Forelimb muscle (tissue), 1 donor: ENCODE measurements around the gene SLC25A44. TPM values are rescaled to one million over a fixed set of nuclear protein-coding genes. Genes with fewer than 3 reads are reported as not detected.
"Not testable (repeated sequence)": the region's sequence is repeated elsewhere in the genome, so short reads cannot be mapped to it uniquely, and the experiment has no call there.

ENCODE experiments used
- DNase-seq: peaks from one replicate; pipeline ENCODE4 v3.0.0-alpha.2; 2013; ENCODE audit warnings: low read depth
- polyA plus RNA-seq: library from polyadenylated mRNA; unstranded; fragments of 120-200 nt; gene quantifications from one replicate; pipeline ENCODE4 v1.2.1, GENCODE V29; 2013; ENCODE audit not compliant: insufficient read length

Gene SLC25A44
- polyA plus RNA-seq, 1 donor, result 10.8 TPM

GRCh38 chr1:156163712-156164111 is 30.2 kb upstream of the SLC25A44 start:
- no peak for DNase-seq

GRCh38 chr1:156164125-156164831 is 29.6 kb upstream of the SLC25A44 start:
- DNase-seq, result no peak

DNA sequence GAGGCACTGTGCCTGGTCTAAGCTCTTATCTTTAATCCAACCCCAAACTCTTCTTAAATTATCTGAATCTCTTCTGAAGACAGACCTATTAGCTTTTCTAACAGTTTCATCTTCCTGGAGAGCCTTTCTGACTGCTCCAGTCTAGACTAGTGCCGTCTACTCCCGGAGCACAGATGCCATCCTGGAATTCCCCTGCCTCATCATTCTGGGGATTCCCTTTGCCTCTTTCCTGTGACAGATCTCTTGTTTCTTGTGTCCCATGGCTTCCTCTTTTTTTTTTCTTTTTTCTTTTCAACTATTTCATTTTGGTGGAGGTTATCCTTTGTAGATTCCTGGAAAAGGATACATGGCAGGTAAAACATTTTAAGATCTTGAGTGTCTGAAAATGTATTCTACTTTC is 28.8 kb upstream of the SLC25A44 start:
- no peak for DNase-seq

GRCh38 chr1:156167536-156167935 is 26.4 kb upstream of the SLC25A44 start:
- no peak for DNase-seq

DNA sequence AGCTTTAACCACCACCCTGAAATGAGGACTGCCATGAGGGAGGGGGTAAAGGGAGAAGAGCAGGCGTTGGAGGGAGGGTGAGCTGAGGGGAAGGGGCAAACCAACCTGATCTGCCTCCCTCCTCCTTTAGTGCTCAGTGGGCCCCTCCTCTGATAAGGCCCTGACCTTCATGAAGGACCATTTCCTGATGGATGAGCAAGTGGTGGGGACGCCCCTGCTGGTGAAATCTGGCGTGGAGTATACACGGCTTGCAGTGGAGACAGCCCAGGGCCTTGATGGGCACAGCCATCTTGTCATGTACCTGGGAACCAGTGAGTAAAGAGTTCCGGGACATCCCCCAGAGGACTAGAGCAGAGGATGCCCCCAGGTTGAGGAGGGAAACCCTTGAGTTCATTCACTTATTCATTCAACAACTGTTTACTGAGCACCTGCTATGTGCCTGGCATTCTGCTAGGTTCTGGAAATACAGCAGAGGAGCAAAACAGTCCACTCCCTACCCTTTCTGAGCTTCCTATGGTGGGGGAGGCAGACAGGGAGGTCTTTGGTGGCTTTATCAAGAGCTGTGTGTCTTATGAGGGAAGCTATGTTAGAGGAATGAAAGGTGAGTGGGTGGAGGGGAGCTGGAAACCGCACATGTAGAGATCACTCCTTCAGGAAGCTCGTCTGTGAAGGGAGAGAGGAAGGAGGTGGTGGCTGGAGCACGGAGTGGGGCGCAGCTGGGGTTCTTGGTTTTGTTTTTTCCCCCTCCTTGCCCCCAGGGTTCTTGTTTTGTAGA is 21.0 kb upstream of the SLC25A44 start:
- DNase-seq, result no peak

GRCh38 chr1:156176610-156177210 is 17.2 kb upstream of the SLC25A44 start:
- DNase-seq, result no peak

DNA sequence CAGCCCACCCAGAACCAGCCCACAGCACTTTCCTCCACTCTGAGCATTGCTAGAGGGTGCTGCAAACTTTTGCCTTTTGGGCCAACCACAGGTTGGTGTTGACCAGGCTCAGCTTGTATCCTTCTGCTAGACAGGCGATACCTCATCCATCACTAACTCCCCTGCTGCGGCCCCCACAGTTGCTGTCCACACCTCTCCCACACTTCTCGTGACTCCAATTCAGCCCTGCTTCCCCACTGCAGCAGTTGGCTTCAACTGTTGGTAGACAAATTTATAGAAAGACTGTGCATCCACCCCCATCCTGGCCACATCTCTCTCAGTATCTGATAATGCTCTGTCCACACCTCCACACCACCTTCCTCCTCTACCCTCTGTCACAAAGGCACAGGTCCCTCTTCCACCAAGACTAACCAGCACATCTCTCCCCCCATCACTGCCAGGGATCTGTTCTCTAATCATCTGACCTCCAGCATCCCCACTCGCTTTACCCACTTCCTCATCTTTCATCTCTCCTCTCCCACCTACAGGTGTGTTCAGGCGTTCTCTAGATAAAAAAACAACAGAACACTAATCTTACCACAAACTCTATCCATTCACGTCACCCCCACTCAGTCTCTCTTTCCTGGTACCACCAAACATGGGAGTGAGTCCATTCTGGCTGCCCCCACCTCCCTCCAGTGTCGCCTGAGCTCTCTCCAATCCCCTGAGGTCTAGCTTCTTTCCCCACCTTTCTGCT is 15.8 kb upstream of the SLC25A44 start:
- no peak for DNase-seq

- no peak for DNase-seq
Observed at GRCh38 chr1:156180471-156180870, 13.4 kb upstream of the SLC25A44 start.

DNA sequence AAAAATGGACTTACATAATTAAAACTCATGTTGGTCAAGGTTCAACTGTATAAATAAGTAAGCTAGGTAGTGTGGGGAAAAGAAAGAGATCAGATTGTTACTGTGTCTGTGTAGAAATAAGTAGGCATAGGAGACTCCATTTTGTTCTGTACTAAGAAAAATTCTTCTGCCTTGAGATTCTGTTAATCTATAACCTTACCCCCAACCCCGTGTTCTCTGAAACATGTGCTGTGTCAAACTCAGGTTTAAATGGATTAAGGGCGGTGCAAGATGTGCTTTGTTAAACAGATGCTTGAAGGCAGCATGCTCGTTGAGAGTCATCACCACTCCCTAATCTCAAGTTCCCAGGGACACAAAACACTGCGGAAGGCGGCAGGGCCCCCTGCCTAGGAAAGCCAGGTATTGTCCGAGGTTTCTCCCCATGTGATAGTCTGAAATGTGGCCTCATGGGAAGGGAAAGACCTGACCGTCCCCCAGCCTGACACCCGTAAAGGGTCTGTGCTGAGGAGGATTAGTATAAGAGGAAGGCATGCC is 12.4 kb upstream of the SLC25A44 start:
- DNase-seq, result not testable (repeated sequence)

DNA sequence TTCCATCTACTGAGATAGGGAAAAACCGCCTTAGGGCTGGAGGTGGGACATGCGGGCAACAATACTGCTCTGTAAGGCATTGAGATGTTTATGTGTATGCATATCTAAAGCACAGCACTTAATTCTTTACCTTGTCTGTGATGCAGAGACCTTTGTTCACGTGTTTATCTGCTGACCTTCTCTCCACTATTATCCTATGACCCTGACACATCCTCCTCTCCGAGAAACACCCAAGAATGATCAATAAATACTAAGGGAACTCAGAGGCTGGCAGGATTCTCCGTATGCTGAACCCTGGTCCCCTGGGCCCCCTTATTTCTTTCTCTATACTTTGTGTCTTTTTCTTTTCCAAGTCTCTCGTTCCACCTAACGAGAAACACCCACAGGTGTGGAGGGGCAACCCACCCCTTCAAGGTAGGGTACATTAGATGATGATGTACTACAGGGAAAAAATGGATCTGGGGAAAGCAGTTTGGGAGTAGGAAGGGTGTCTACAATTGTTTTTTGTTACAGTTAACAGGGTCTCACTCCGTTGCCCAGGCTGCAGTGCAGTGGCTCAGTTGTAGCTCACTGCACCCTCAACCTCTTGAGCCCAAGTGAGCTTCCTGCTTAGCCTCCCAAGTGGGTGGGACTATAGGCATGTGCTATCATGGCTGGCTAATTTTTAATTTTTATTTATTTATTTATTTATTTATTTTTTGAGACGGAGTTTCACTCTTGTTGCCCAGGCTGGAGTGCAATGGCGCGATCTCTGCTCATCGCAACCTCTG is 11.7 kb upstream of the SLC25A44 start:
- DNase-seq, result not testable (repeated sequence)

- not testable (repeated sequence) for DNase-seq
Observed at GRCh38 chr1:156186347-156187177, 7.3 kb upstream of the SLC25A44 start.

DNA sequence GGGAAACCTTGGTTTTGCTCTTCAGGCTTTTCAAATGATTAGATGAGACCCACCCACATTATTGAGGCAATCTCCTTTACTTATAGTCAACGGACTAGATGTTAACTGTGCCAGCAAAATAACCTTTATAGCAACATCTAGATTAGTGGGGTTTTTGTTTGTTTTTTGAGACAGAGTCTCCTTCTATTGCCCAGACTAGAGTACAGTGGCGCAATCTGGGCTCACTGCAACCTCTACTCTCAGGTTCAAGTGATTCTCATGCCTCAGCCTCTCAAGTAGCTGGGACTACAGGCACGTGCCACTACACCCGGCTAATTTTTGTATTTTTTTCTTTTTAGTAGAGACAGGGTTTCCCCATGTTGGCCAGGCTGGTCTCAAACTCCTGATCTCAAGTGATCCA is 3.6 kb upstream of the SLC25A44 start:
- DNase-seq, result not testable (repeated sequence)

DNA sequence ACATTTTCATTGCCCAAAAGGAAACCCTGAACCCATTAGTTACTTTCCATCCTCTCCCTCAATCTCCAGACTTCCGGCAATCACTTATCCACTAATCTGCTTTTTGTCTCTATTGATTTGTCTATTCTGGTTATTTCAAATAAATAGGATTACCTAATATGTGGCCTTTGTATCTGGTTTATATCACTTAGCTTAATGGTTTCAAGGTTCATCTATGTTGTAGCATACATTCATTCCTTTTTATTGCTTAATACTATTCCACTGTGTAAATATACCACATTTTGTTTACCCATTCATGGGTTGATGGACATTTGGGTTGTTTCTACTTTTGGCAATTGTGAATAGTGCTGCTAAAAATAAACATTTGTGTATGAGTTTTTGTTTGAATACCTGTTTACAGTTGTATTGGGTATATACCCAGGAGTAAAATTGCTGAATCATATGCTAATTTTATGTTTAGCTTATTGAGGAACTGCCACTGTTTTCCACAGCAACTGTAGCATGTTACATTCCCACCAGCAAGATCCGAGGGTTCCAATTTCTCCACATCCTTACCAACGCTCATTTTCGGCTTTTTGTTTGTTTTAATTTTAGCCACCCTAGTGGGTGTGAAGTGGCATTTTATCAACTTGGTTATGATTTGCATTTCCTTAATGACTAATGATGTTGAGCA is 2.5 kb upstream of the SLC25A44 start:
- no peak for DNase-seq

GRCh38 chr1:156193208-156193487 is 756 bp upstream of the SLC25A44 start:
- DNase-seq, result no peak

GRCh38 chr1:156194300-156194652 is 372 bp downstream of the SLC25A44 start:
- DNase-seq, result no peak

DNA sequence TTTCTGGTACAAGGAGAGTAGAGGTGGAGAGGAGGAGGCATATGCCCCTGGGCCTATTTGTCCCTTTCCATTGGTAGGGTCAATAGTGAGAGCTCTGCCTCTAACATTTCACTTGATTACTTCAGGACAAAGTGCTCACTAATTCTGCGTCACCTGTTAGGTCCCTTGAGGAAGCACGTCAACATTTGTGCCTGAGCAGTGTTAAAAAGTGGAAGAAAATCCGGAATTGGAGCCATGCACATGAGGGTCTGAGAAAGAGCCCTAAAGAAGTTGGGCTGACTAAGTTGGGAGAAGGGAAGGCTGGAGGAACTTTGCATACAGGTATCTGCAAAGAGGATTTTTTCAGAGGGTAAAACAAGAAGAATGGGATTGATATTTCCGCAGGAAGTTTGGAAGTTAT is 1.9 kb downstream of the SLC25A44 start:
- no peak for DNase-seq

GRCh38 chr1:156196445-156196844 is 2.5 kb downstream of the SLC25A44 start:
- DNase-seq, result no peak

DNA sequence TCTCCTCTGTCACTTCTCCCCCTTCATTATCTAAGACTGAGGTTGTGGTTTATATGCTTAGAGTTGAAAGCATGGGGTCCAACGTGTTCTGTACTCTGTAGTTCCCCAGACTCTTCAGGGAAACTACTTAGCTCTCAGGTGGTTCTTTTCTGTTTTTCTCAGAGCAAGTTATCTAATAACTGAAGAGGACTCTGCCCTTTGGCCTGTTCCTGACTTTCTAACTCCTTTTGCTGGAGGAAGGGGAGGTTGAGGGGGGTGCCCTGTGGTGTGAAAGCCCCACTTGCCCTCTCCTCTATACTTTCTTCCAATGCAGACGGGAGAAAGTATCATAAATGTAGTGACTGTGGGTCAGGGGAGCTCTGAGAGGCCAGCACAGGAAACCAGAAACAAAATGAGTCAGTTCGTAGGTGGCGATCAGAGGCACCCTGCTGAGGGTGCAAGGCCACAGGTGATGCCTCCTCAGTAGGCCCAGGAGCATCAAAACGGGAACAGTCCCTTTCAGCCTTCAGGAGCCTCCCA is 5.0 kb downstream of the SLC25A44 start:
- no peak for DNase-seq

- no peak for DNase-seq
Observed at GRCh38 chr1:156200044-156200443, 6.1 kb downstream of the SLC25A44 start.

DNA sequence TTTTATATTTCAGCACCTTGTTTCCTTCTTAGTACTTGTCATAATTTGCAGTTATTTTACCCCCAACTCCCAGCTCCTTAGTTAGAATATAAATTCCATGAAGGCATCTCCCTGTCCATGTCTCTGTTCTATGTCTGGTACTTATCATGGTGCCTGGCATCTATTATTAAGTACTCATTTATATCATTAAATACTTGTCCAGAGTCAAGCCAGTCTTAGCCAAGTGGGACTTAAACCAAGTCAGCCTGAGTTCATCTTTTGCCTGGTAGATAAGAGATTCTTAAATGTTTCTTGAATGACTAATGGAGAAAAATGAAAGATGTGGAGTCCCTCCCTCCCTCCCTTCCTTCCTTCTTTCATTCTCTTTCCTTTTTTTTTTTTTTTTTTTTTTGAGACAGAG is 9.4 kb downstream of the SLC25A44 start:
- no peak for DNase-seq
